GM18858 (cell line): Measurements from ENCODE around the gene DCHS1.

Source experiments
- ATAC-seq: cut with Tn5 transposase; IDR thresholded peaks from one replicate; pipeline ENCODE4 v1.9.1; 2021; ENCODE audit not compliant: unreplicated experiment

DCHS1 gene

DNA sequence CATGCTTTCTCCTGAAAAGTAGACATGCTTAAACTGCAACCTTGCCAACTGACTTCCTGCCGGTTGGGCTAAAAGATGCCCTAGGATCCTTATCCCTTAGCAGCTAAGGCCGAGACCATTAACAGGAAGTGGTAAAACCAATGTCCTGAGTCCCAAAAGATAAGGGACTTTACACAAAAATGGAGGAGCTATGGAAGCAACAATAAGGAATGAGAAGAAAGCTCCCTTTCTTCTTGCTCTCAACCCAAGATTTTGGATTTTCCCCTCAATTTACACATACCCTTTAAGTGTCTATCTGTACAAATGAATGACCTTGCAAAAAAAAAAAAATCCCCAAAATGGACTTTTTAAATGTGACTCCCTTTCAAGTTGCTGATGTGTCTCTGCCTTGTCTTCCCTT is 16.4 kb upstream of the DCHS1 start:
- no peak for ATAC-seq

- no peak for ATAC-seq
Measured at GRCh38 chr11:6670202-6670830, 14.7 kb upstream of the DCHS1 start.

DNA sequence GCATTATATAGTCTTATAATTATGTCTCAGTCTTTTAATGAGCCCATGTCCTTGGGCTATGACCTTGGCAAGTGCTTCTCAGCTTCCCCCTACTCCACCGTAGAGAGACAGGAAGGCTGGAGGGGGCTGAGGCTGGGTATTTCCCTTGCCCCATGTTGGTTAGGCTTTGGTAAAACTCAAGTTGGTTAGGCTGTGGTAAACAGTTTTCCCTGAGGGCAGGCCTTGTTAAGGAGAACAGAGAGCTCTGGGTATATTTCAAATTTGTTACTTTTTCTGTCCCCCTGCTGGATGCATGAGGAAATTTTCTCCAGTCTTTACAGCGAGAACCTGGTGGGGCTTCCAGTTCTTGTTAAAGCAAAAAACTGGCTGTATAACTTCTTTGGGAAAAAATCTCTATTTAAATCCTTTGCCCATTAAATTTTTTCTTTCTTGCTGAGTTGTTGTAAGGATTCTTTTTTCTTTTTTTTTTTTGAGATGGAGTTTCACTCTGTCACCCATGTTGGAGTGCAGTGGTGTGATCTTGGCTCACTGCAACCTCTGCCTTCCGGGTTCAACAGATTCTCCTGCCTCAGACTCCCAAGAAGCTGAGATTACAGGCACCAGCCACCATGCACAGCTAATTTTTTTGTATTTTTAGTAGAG is 12.2 kb upstream of the DCHS1 start:
- no peak for ATAC-seq

- no peak for ATAC-seq
Measured at GRCh38 chr11:6666302-6667183, 10.9 kb upstream of the DCHS1 start.

- ATAC-seq: no peak
Measured at GRCh38 chr11:6664551-6664950, 8.9 kb upstream of the DCHS1 start.

DNA sequence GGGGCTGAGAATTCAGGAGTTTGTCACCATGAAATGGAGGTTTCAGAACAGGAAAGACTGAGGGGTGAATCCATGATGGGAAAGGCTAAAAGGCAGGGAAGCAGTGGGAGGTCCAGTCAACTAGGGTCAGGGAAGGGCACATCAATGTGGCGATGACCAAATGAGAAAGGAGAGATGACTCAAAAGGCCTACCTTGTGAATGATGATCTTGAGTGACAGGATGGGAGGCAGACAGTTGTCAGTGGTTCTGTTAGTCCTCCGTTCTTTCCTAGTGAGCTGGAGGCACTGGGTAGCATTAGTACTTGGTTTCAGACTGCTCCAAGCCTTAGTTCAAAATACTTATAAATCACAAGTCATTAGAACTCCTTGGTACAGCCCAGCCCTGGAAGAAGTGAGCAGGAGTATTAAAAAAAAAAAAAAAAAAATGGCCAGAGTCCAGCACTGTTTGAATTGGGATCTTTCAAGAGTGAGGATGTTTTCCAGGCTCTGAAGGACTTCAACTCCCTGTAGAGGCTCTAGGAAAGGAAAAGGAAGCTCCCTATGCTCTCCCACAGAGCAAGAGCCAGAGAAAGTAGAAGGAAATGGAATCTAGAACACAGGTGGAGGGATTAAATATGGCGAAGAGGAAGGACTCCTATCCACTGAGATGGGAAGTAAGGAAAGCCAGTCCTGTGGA is 8.3 kb upstream of the DCHS1 start:
- no peak for ATAC-seq

DNA sequence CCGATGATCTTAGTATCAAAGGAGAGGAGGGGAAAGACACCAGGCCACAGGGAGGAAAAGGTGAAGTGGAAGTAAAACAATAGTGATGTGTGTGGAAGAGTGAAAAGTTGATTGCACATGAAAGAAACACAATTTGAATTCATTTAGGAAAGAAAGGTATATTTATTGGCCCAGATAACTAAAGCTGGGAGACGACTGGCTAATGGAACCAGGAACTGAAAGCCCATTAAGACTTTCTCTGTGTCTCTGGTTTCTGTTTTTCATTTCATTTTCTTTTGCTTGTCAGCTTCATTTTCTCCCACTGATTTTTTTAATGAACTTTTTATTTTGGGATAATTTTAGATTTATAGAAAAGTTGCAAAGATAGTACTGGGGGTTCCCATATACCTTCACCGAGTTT is 5.1 kb upstream of the DCHS1 start:
- no peak for ATAC-seq

DNA sequence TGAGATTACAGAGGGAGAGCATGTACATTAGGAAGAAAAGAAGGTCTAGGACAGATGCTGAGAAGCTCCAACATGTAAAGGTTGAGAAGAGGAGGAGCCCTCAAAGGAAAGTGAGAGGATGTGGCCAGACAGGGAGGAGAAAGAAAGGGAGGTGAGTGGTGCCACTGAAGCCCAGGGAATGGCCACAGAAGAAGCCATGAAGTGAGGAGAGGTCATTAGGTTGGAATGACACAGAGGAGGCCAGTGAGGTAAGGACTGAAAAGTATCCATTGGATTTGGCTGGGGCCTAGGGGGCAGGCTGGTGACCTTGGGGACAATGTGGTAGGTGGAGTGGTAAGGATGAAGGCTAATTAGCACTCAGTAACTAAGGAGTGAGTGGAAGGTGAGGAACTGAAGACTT is 3.0 kb upstream of the DCHS1 start:
- ATAC-seq: no peak

- ATAC-seq: no peak
Measured at GRCh38 chr11:6657346-6657745, 1.7 kb upstream of the DCHS1 start.

- ATAC-seq: no peak
Measured at GRCh38 chr11:6656936-6657335, 1.3 kb upstream of the DCHS1 start.

DNA sequence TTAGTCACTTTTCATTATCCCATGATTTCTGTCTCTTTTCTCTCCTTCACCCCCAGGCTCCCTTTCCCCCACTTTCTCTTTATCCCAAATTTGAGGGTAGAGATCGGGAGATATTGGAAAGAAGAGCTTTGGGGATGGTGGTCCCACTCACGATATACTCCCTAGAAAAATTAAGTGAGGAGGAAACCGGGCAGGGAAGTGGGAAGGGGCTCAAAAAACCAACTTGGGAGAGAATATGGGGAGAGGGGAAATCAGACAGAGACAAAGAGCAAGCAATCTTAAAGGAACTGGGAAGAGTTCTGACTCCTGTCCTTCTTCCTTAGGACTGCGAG is 941 bp upstream of the DCHS1 start:
- ATAC-seq: no peak

GRCh38 chr11:6655020-6655789 is 404 bp downstream of the DCHS1 start:
- ATAC-seq: no peak

- ATAC-seq: no peak
Measured at GRCh38 chr11:6654281-6655019, 1.2 kb downstream of the DCHS1 start.

DNA sequence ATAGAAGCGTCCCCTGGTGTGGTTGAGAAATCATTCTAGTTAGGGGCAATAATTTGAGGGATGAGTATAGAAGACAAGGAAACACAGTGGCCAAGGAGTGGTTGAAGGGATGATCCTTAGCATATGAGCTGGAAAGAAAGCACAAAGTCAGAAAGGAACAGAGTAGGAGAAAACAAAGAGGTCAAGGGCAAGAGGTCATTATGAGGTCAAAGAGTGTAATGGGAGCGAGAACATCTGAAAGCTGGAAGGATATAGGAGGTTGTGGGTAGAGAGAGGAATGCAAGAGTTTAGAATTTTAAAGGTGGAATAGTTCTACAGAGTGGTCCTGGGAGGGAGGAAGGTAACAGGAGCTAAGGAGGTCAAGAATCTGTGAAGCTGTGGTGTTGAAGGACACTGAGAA is 2.0 kb downstream of the DCHS1 start:
- no peak for ATAC-seq

DNA sequence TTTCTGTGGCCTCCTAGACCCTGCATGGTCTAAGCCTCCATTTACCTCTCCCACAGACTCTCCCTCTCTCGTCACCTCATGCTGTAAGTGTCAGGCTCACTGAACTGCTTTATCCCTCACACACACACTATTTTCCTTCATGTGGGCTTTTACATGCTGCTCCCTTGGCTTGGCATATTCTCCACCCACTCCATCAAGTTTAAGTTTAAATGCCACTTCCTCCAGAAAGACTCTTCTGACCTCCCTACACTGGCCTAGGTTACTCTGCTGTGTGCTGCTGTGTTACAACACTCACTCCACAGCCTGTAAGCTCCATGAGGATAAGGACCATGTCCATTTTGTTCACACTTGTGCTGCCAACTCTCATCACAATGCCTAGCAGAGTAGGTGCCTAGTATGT is 2.5 kb downstream of the DCHS1 start:
- no peak for ATAC-seq

DNA sequence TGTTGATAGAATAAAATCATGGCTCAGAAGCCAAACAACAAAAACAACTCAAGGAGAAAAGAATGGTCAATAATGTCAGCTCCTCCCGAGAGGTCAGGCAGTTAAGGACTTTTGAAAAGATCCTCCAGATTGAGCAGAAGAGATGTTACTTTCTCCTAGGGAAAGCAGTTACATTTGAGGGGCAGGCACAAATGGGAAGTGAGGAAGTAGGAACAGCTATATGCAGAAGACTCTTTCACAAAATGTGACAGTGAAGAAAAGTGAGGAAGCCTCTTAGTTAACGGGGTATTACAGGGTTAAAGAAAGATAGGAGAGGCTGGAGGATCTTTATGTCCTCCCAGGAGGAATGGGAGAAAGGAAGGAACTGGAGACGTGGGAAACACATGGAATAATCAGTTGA is 3.4 kb downstream of the DCHS1 start:
- ATAC-seq: no peak

- no peak for ATAC-seq
Measured at GRCh38 chr11:6650980-6651379, 4.6 kb downstream of the DCHS1 start.

DNA sequence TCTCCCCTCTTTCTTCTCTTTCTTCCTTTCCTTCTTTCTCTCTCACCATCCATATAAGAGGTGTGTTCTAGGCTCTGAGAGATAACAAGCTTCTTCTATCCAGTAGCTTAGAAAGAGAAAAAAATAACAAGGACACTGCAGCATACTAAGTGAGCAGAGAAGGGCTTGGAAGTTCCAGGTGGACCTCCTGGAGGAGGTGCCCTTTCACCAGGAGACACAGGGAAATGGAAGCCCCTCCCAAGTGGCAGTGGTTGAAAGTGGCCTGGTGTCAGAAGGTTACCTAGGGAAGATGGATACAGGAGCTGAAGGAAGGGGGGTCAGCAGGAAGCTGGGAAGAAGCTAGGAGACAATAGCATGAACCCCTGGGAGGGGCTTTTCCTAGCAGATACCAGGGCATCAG is 5.5 kb downstream of the DCHS1 start:
- ATAC-seq: no peak

DNA sequence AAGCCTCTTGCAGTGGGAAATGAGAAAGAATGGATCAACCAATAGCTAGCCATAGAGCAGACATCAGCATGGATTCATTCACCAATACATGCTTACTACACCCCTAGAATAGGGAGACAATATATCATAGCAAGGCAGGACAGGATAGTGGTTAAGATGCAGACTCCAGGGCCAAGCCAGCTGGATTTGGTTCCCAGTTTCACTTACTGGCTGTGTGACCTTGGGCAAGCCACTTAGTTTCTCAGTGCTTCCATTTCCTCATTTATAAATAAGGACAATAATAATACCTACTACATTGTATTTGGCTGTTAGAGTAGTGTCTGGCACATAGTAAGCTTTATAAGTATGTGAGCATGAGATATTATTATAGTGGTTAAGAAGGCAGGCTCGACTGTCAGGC is 7.1 kb downstream of the DCHS1 start:
- ATAC-seq: no peak

- ATAC-seq: no peak
Measured at GRCh38 chr11:6647836-6648235, 7.8 kb downstream of the DCHS1 start.
